Dermis microvascular lymphatic vessel endothelial cell (primary cell): Measurements from ENCODE around the gene SLC2A14. TPM values are rescaled to one million over a fixed set of nuclear protein-coding genes. Genes with fewer than 3 reads are reported as not detected.

ENCODE experiments used
- total RNA-seq: library from RNA; depleted of rRNA; stranded (reverse); fragments of >200 nt; gene quantifications from 2 replicates; pipeline ENCODE4 v1.2.1, GENCODE V29; 2014

SLC2A14 gene
- total RNA-seq, 1 donor from 2014 or later, result under 0.01 TPM

Other genes starting within 250 kb of the SLC2A14 start
- gene APOBEC1, start 207.0 kb downstream of the SLC2A14 start, total RNA-seq, result not detected in 2 replicates
- gene GDF3, start 177.1 kb downstream of the SLC2A14 start, total RNA-seq, result 0.51 and 1.0 TPM in 2 replicates
- gene DPPA3, start 161.5 kb downstream of the SLC2A14 start, total RNA-seq, result not detected in 2 replicates
- not detected in 2 replicates for gene CLEC4C, start 125.5 kb downstream of the SLC2A14 start, total RNA-seq
- gene NANOGNB, start 107.7 kb downstream of the SLC2A14 start, total RNA-seq, result not detected in 2 replicates
- not detected in 2 replicates for gene NANOG, start 83.5 kb downstream of the SLC2A14 start, total RNA-seq
- gene SLC2A3, start 63.3 kb upstream of the SLC2A14 start, total RNA-seq, result 27.4 and 34.1 TPM in 2 replicates
- 2.8 and 4.4 TPM in 2 replicates for gene FOXJ2, start 159.8 kb upstream of the SLC2A14 start, total RNA-seq
- 0.13 and 0.26 TPM in 2 replicates for gene C3AR1, start 193.4 kb upstream of the SLC2A14 start, total RNA-seq
- 23.1 and 44.5 TPM in 2 replicates for gene NECAP1, start 209.4 kb upstream of the SLC2A14 start, total RNA-seq